ENCODE results near the gene GRIK4.

GRIK4 gene

DNA sequence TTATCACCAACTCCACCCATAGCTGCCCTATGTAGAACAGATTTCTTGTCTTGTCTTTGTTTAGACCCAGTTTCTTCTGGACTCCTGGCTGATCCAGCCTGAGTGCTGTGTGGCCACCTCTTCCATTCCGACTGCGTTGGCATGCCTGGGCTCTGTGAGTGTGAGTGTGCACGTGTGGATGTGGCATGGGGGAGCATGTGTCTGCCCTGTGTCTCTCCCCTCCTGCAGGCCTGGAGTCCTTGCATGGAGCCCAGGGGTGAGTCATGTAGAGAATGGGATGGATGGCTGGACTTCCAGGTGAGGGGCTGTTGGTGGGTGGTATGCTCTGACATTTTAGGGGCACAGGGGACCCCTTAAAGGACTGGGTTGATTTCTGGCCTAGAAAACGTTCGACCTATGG, 194.7 kb downstream of the GRIK4 start:
- DNase-seq (ENCODE audit: low read depth), result no peak
- TF ChIP-seq, protein P1, sequence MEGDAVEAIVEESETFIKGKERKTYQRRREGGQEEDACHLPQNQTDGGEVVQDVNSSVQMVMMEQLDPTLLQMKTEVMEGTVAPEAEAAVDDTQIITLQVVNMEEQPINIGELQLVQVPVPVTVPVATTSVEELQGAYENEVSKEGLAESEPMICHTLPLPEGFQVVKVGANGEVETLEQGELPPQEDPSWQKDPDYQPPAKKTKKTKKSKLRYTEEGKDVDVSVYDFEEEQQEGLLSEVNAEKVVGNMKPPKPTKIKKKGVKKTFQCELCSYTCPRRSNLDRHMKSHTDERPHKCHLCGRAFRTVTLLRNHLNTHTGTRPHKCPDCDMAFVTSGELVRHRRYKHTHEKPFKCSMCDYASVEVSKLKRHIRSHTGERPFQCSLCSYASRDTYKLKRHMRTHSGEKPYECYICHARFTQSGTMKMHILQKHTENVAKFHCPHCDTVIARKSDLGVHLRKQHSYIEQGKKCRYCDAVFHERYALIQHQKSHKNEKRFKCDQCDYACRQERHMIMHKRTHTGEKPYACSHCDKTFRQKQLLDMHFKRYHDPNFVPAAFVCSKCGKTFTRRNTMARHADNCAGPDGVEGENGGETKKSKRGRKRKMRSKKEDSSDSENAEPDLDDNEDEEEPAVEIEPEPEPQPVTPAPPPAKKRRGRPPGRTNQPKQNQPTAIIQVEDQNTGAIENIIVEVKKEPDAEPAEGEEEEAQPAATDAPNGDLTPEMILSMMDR (IDR thresholded peaks at IDR 0.05; ENCODE audit: insufficient read depth, low read depth, low read length, missing control alignments), result no peak
- no peak overlapping the region for H3K4me3 ChIP-seq (ENCODE audit: low read length)

DNA sequence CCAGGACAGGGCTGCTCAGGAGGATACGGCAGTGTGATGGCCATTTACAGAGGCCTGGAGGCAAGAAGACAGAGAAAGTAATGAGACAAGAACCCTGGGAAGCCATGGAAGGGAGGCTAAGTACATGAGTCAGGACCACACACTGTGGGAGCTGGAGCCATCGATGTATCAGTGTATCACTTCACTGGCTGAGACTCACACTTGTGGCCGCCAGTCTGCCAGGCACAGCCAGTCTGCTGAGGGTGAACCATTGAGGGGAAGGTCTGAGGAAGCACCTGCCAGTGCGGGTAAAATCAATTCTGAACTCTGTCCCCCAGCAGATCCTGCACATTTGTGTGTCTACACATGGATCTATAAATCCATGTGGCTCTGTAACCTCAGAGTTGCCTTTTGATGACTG, 195.6 kb downstream of the GRIK4 start:
- H3K4me3 ChIP-seq (ENCODE audit: low read length), result no peak overlapping the region
- TF ChIP-seq, protein P1 (IDR thresholded peaks at IDR 0.05; ENCODE audit: insufficient read depth, low read depth, low read length, missing control alignments), result no peak
- no peak for DNase-seq (ENCODE audit: low read depth)

DNA sequence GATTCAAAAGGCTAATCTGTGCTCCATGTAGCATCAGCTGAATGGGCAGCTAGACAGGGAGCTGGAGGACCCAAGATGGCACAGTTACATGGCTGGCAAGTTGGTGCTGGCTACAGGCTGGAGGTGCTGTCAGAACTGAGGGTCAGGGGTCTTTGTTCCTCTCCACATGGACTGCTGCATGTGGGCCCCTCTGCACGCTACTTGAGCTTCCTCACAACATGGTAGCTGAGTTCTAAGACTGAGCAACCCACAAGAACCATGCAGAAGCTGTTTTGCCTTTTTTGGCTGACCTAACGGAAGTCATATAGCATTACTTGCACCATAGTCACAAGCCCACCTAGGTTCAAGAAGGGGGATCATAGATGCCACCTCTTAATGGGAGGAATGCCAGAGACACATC, 196.1 kb downstream of the GRIK4 start:
- DNase-seq (ENCODE audit: low read depth), result no peak
- no peak overlapping the region for H3K4me3 ChIP-seq (ENCODE audit: low read length)
- TF ChIP-seq, protein P1 (IDR thresholded peaks at IDR 0.05; ENCODE audit: insufficient read depth, low read depth, low read length, missing control alignments), result no peak

DNA sequence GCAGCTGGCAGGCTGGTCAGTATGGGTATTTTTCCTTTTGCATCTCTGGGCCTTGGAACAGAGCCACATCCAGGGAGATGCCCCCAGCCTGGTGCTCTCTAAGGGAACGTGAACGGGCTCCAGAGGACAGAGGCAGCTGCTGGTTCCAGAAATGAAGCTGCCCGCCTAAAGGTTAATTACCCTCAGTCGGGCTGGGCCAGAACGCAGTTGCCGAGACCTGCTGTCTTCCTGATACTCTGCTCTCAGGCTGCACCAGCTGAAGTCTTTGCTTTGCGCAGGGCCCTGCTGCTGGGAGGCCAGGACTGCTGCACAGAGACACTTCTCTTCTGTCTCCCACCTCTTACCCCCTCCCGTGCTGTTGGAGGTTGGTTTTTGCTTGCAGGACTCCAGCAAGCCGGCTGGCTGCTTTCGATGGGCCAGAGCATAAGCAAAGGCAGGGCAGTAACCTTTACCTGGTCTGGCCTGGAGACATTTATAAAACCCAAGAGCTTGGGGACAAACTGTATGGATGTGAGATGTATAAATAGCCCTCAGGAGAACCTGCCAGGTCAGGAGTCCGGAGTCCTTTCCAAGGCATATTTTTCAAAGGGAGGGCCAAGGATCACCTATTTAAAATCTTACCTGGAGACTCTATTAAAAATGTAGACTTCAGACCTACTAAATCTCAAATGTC, 197.1 kb downstream of the GRIK4 start:
- DNase-seq (ENCODE audit: low read depth), result no peak

DNA sequence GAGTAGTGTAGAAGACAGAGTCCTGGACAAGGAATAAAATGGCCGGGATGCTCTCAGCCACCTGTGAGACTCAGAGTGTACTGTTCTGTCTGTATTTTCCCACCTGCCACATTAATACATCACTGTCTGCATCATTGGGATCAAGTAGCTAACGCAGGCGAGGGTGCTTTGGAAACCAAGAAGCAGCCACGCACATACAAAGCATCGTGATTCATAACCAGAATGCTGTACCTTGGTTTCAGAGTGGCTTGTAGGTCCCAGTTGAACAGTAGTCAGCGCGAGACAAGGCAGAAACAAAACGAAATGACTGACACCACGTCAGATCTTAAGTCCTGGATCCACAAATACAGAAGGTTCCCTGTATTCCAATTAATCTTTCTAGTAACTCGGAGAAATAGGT, 198.3 kb downstream of the GRIK4 start:
- DNase-seq (ENCODE audit: low read depth), result no peak
- TF ChIP-seq, protein P1 (IDR thresholded peaks at IDR 0.05; ENCODE audit: insufficient read depth, low read depth, low read length, missing control alignments), result no peak
- no peak overlapping the region for H3K4me3 ChIP-seq (ENCODE audit: low read length)

More for the DNA sequence above, 197.1 kb downstream of the GRIK4 start:
- TF ChIP-seq, protein P1 (IDR thresholded peaks at IDR 0.05; ENCODE audit: insufficient read depth, low read depth, low read length, missing control alignments), result no peak
- no peak overlapping the region for H3K4me3 ChIP-seq (ENCODE audit: low read length)

DNA sequence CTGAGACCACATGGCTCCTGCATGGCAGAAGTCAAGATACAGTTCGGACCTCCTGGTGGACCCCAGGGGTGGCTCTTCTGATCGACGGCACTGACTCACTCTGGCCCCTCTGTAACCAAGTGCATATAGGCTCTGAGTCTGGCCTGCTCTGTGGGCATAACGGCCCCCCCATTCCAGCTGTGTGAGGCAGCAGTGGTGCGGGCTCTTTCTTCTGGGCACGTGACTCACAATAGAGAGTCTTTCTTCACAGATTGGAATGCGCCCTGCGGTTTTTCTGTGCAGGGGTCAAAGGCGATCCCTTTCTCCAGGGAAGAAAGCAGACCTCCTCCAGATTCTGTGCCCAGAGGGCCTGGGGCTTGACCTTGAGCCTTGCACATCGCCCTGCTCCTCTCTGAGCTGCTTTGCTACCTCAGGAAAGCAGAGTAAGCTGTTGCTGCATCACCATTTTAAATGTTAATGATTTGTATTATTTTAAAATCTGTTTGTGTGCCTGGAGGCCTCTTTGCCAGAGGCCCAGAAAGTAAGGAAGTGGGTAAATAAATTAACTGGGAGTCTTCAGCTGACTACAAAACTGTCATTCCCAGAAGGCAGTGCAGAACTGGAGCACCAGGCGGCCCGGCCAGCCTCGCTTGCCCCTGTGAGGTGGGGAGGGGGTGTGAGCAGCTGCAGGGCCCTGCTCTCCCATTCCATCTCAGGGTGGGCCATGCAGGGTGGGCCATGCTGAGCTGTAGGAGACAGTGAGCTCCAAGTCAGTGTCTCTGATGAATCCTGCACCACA, 199.0 kb downstream of the GRIK4 start:
- TF ChIP-seq, protein P1 (IDR thresholded peaks at IDR 0.05; ENCODE audit: insufficient read depth, low read depth, low read length, missing control alignments), result no peak
- no peak overlapping the region for H3K4me3 ChIP-seq (ENCODE audit: low read length)
- peak; percentile 65 for DNase-seq (ENCODE audit: low read depth)
